GM08714 (cell line): Measurements from ENCODE around the gene BSN.
A peak's percentile ranks its signal among the peaks of the same experiment; 100 is the strongest.
"Not testable (repeated sequence)": the region's sequence is repeated elsewhere in the genome, so short reads cannot be mapped to it uniquely, and the experiment has no call there.

Experiments
- H3K4me3 ChIP-seq: fragments of 200-500 bp; sonication (Bioruptor generic); 2 replicates; pipeline ENCODE4 v1.5.1; 2014; ENCODE audit warnings: mild to moderate bottlenecking, low read length, inconsistent platforms
- ZNF274 ChIP-seq: IDR thresholded peaks from 2 replicates; pipeline ENCODE4 v1.6.1; 2012; ENCODE audit warnings: mild to moderate bottlenecking, low read depth, low read length

The BSN gene

DNA sequence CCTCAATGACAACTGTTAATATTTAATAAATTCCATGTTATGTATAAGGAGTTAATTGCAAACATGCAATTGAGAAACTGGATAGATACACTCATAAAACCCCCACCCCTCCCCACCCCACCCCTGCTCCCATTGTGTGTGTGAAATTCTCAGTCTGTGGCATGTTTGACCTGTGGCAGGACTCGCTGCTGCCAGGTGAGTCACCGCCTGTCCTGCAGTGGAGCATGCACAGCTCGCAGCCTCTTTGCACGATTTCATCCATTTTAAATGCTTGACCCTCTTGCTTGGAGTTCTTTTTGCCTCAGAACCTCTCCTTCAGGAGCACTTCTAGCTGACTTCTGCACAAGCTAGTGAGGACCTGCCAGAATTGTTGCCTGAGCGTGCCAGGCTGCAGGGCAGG lies 114.6 kb downstream of the BSN start:
- TF ChIP-seq ZNF274, result no peak
- H3K4me3 ChIP-seq, result no peak overlapping the region

DNA sequence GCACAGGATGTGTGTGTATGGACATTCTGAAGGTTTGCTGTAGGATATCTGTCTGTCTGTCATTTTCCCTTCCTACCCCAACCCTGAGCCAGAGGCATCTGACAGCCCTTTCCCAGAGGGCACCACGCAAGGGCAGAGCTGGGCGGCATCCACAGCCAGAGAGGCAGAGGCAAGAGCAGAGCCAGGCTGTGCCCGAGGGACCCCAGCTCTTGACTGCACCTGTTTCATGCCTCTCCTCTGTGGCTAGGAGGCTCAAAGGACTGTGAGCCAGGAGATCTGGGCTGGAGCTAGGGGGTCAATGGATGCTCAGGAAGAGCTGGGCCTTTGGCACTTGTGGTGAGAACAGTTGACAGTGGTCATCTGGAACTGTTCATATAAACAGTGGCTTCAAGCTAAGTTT lies 115.1 kb downstream of the BSN start:
- TF ChIP-seq ZNF274, result no peak
- H3K4me3 ChIP-seq, result no peak overlapping the region

DNA sequence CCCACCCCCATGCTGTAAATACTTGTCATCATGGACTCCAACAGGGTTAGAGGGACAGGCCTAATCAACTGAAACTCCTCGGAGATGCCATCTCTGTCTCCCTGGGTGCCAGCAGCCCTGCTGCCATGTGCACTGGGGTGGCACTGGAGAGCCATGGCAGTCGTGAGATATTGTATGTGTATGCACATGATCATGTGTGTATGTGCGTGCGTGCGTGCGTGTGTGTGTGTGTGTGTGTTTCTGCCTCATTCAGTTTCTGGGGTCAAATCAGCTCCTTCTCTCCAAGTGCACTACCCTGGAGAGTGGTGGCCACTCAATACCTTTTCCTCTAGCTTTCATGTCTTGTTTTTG lies 116.6 kb downstream of the BSN start:
- no peak for TF ChIP-seq ZNF274
- H3K4me3 ChIP-seq, result no peak overlapping the region

DNA sequence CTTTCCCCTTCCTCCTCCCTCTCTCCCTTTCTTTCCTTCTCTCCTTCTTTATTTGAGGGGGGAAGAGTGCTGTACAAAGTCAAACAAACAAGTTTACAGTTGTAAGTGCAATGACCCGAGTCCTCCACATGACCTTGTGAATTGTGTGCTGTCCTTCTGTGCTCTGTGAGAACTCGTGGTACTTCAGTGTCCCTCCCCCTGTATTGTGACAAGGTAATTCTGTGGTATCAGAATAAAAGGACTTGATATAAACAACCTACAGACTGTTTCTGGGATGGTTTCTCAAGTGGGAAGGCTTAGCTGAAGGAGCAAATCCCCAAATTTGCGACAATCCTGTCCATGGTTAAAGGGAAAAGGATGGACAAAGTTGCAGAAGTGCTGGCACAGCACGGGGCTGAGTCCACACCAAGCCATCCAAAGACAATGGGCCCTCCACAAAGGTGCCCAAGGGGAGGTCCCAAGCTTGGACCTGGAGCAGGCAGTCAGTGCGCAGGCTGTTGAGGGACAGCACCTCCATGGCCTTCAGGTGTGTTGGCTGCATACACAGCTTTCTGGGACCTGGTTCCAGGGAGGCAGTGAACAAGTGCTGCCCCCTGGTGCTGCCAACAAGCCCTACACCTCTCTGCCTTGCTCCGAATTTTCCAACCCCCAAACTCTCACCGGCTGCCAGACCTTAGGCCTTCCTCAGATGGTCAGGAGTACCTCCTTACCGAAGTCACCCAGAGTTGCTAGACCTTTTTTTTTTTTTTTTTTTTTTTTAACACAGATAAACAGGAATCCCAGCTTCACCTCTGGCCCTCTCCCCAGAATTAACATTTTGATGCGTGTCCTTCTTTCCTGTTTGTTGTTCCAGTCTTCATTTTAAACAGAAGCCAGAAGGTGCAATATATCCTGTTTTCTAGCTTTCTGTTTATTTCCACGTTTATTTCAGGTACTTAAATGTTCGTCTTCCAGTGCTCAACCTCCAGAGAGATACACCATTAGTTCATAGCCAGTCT lies 117.3 kb downstream of the BSN start:
- H3K4me3 ChIP-seq, result no peak overlapping the region
- no peak for TF ChIP-seq ZNF274

DNA sequence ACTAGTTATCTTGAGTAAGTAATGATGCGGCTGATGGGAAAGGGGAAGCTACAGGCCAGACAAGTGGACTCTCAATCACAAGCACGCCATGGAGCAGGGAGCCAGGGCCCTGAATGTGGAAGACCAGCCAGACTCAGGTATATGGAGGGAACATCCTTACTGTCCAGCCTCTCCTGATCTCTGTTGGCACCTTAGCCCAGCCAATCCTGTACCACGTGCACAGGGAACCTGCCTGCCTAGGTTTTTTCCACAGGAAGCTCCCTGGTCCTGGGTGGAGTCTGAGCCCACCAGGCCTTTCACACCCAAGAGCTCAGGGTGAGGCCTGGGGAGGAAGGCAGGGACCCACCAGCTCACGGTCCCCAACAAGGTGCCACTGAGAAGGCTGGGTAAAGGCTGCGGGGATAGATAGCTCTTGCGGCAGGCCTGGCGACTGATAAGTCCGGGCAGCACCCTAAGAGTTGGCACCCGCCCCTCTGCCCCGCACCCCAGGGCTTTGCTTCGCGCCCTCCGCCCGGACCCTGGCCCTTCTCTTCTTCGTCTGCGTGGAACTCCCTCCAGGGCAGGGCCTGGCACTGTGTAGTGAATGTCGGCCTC lies 118.9 kb downstream of the BSN start:
- peak overlapping the region; percentile 69 for H3K4me3 ChIP-seq
- TF ChIP-seq ZNF274, result no peak

DNA sequence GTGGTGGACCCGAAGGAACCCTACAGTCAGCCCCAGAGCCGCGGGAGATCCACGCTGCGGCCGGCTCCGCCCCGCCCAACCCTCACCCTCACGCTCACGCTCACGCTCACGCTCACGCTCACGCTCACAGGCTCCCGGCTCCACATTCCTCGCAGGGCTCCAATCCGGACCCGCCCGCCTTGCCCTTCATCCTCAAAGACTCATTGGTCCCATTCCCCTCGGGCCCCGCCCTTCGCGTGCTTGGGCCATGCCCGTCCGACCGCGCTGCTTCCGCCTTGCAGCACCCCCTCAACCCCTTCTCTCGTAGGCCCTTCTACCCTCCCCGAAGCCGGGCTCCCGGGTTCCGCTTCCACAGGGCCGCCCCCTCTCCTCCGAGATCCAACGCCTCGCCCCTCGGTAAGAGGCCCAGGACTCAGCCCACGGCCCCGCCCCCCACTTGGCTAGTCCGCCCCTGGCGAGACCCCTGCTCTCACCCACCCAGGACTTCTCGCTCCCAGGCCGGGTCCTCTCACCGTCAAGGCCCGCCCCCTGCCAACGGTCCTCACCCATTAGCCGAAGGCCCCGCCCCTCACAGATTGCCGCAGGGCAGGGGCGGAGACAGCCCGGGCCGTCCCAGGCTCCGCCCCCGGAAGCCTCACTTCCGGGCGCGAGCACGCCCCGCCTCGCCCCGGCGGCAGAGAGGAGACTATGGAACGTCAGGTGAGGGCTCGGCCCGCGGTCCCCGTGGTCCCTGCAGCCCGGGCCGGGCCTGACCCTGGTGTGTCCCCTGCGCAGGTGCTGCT lies 119.6 kb downstream of the BSN start, which contains the start of gene APEH:
Gene APEH (plus strand): TSS at position 637 of the 782 bp plus-strand sequence. CDS start 51 bp downstream, at position 688.
- no peak for TF ChIP-seq ZNF274
- H3K4me3 ChIP-seq, result peak within 1 kb of the TSS; percentile 75

DNA sequence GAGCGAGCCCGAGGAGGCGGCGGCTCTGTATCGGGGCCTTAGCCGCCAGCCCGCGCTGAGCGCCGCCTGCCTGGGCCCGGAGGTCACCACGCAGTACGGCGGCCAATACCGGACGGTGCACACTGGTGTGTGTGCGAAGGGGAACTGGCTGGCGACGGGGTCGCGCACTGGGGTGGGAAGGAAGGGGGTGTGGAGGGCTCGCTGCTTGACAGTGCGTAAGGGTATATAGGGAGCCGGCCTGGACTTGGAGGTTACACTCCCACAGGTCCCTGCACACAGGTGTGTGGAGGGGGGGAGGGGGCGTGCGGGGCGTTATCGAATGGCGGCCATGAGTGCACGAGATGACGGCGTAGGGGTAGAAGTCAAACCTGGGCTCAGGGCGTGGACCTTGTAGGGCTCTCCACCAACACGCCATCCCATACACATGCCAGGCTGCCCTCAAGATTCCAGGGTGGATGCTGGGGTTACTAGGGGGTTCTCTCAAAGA lies 120.3 kb downstream of the BSN start:
- peak overlapping the region; percentile 75; the same call in 1 of the 2 replicates for H3K4me3 ChIP-seq
- TF ChIP-seq ZNF274, result no peak

DNA sequence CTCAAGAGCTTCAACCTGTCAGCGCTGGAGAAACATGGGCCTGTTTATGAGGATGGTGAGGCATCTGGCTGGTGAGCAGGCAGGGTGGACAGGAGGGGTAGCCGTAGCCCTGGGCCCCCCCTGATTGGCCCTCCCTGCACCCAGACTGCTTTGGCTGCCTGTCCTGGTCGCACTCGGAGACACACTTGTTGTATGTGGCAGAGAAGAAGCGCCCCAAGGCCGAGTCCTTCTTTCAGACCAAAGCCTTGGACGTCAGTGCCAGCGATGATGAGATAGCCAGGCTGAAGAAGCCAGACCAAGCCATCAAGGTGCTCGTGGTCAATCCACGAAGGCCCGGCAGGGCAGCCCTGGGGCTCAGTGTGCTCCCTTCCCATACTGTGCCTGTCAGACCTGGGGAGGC lies 121.6 kb downstream of the BSN start:
- H3K4me3 ChIP-seq, result no peak overlapping the region
- TF ChIP-seq ZNF274, result no peak

DNA sequence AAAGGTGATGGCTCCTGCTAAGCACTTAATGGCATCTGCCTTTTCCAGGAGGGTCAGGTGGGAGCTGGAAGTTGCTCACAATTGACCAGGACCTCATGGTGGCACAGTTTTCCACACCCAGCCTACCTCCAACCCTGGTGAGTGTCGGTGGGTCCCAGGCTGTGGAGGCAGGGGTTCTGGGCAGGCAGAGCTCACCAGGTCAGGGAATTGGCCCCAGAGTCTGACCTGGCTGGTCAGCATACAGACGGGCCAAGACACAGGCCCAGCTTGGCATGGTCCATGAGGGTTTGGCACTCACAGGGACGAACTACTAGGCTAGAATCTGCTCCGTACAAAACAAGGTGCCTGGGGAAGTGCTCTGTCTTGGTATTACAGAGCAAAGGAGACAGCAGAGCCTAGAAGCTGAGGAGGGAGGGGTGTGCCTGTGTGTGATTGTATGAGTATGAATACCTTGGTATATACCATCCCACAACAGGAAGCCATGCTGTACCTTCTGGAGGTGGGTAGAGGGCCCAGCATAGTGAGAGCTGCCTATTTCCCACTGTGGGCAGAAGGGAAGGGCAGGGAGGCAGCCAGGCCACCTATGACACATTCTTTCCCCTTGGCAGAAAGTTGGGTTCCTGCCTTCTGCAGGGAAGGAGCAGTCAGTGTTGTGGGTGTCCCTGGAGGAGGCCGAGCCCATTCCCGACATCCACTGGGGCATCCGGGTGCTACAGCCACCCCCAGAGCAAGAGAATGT lies 126.4 kb downstream of the BSN start:
- no peak overlapping the region for H3K4me3 ChIP-seq
- TF ChIP-seq ZNF274, result no peak

DNA sequence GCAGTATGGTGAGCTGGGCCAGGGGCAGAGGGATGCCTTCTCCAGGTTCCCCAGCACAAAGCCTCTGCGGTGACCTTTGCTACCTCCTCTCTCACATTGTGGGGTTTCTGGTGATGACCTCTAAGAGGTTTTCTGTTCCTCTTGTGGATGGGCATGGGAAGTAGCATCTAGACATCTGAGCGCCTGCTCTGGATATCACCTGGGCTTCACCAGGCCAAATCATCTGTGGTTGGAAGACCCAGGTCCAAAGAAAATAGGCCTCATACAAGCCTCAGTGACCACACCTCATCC lies 126.9 kb downstream of the BSN start:
- H3K4me3 ChIP-seq, result no peak overlapping the region
- no peak for TF ChIP-seq ZNF274

DNA sequence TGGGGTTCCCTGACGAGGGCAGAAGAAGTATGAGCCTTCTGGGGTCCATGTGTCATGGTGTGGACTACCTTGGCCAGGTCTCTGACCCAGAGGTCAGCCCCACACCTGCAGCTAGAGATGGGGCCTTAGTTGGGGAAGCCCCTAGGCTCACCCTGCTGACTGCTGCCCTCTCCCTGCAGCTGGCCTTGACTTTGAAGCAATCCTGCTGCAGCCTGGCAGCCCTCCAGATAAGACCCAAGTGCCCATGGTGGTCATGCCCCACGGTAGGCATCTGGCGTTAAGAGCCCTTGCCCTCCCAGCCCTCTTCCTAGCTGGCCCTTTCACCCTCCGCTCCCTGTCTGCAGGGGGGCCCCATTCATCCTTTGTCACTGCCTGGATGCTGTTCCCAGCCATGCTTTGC lies 127.3 kb downstream of the BSN start:
- no peak overlapping the region for H3K4me3 ChIP-seq
- no peak for TF ChIP-seq ZNF274

DNA sequence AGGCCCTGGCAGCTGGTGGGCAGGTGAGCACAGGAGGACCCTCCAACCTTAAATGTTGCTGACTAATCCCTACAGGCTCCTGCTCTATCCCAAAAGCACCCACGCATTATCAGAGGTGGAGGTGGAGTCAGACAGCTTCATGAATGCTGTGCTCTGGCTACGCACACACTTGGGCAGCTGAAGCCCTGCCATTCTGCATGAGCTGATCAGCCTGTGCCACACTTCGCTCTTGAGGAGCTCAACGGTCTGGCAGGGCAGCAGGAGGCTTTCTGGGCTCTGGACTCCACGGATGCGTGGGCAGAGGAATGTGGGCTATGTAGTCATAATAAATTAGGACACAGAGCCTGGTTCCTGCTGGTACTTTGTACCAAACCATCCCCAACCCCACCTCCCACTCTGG lies 128.9 kb downstream of the BSN start:
- TF ChIP-seq ZNF274, result no peak
- H3K4me3 ChIP-seq, result no peak overlapping the region

DNA sequence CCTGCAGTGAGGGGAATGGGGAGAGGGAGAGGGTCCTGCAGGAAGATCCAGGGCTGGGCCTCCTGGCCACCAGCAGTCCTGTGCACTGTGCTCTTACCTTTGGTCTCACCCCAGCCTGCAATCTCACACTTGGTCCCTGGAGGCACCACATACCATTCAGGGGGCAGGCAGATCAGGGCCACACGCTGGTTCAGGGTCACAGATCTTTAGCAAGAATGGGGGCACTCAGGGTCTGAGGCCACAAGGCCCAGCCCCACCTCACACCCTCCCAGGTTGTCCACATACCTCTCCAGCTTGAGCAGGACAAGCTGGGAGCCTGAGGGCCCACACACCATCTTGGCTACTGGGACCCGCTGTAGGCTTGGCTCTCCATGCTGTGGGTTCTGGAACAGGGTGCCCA lies 130.2 kb downstream of the BSN start:
- H3K4me3 ChIP-seq, result not testable (repeated sequence)

DNA sequence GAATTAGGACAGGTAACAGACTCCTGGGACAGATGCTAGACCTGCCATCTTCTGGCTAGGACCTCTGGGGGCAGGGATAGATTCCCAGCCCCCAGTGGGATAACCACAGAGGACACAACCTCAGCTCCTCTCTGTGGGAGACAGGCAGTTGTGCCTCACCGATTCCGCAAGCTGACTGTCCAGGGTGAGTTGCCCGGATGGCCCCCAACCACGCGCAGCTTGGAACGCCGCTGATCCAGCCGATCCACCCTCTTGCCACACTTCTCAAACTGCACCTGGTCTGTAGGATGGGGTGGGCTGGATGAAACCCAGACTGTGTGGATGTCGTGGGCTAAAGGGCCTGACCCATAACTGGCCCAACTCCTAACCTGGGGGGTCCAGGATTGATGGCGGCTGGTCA lies 130.8 kb downstream of the BSN start:
- H3K4me3 ChIP-seq, result not testable (repeated sequence)

DNA sequence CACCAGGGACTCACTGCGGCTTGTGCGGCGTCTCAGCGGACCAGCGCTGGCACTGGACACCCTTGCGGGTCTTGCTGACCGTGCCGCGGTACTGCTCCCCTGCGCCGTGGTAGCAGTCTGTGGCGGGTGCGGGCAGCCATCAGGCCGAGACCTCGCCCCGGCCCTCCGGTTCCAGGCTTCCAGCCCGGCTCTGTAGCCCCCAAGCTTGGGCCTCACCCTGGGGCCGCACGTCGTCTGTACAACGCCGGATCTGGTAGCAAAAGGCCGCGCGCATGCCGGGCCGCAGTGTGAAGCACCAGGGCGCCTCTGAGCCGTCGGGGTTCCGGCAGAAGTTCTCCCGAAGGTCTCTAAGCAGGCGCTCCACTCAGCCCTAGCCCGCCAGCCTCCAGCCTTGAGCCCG lies 131.6 kb downstream of the BSN start:
- H3K4me3 ChIP-seq, result not testable (repeated sequence)

DNA sequence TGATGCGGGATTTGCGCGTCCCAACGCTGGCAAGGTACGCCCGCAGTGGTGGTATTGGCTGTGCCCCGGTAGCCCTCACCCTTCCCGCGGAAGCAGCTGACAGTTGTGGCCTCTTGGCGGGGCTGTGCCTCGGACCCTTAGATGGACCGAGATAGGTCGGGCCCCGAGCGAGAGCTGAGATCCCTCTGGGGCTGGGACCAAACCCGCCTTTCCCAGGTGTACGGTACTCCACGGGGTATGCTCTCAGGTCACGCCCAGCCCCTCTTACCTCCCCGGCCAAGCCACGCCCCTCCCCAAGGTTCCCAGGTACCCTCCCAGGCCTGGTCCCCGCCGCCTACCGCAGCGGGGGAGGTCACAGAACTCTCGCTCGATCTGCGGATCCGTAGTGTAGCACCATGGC lies 132.1 kb downstream of the BSN start:
- H3K4me3 ChIP-seq, result not testable (repeated sequence)

DNA sequence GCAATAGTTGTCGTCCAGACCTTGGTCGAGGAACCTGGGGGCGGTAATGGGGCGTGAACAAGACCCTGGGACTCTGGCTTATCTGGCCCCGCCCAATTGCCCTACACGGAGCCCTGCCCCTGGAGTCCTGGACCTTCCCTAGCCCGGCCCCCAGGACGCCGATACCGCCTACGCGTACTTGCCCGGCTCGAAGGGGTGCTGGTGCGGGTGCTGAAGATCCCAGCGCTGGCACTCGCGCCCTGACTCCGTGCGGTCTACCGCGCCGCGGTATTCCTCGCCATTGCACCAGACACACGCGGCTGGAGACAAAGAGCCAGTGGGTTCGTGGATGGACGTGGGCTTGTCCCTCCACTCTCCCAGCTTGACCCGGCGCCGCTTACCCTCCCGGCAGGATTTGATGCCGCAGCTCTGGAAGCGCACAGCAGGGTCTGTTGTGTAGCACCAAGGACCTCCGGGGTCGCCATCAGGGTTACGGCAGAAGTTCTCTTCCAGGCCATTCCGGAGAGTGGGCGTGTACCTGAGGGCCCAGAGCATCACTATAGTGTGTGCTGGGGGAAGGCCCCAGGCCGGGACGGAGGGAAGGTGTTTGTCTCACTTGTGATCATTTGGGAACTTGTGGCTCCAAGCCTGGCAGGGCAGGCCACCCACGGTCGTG lies 132.6 kb downstream of the BSN start:
- not testable (repeated sequence) for H3K4me3 ChIP-seq

DNA sequence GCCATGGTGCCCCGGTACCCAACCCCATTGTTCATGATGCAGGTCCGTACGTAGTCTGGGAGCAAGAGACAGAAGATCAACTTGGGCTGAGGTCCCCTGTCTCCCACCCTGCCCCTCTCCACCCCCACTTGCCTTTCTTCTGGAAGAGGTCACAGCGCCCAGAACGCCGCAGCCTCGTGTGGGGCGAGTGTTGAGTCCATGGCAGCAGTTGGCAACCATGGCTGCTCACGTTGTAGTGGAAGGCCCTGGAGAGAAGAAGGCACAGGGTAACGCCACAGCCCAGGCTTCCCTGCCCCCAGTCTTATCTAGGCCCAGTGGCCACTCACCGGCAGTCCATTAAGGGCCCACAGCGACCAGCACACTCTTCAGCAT lies 133.1 kb downstream of the BSN start:
- H3K4me3 ChIP-seq, result not testable (repeated sequence)
